Heart left ventricle (tissue), 16 donors: Measurements from ENCODE around the gene ARL3. TPM values are rescaled to one million over a fixed set of nuclear protein-coding genes. Genes with fewer than 3 reads are reported as not detected.

Experiments
- ATAC-seq, 4 donors: fragments of 200-7000 bp; cut with Tn5 transposase; one replicate each; pipeline ENCODE4 v1.9.1; 2020 to 2022; ENCODE audit warnings: moderate library complexity in 4 of 4, mild to moderate bottlenecking in 3 of 4, moderate number of reproducible peaks in 1 of 4
- DNase-seq, 5 donors: peaks; one replicate each; pipeline ENCODE4 v3.0.0-alpha.2; 2020
- H3K27ac ChIP-seq, 12 donors: fragments of 200-600 bp; sonication (generic) in 4 of 12; one replicate each; pipeline versions ENCODE4 v1.5.0 to v1.8.0; 2016 to 2022; ENCODE audit warnings: mild to moderate bottlenecking in 2 of 12
- H3K27me3 ChIP-seq, 9 donors: fragments of 200-600 bp; sonication (generic) in 2 of 9; one replicate each; pipeline versions ENCODE4 v1.5.1 to v1.8.0; 2016 to 2022; ENCODE audit warnings: mild to moderate bottlenecking in 3 of 9
- H3K36me3 ChIP-seq, 9 donors: fragments of 200-600 bp; sonication (generic) in 2 of 9; one replicate each; pipeline versions ENCODE4 v1.5.0 to v1.8.0; 2018 to 2022; ENCODE audit warnings: mild to moderate bottlenecking in 2 of 9
- H3K4me1 ChIP-seq, 12 donors: fragments of 200-600 bp; sonication (generic) in 4 of 12; one replicate each; pipeline versions ENCODE4 v1.5.0 to v1.8.0; 2016 to 2022; ENCODE audit warnings: mild to moderate bottlenecking in 3 of 12
- H3K4me3 ChIP-seq, 12 donors: fragments of 200-600 bp; sonication (generic) in 4 of 12; one replicate each; pipeline versions ENCODE4 v1.5.0 to v1.8.0; 2017 to 2022; ENCODE audit warnings: mild to moderate bottlenecking in 9 of 12, moderate library complexity in 4 of 12
- H3K9me3 ChIP-seq, 12 donors: fragments of 200-600 bp; sonication (generic) in 4 of 12; one replicate each; pipeline versions ENCODE4 v1.5.0 to v1.8.0; 2016 to 2022; ENCODE audit warnings: mild to moderate bottlenecking in 1 of 12
- POLR2A ChIP-seq, 2 donors: fragments of 450-650 bp; IDR thresholded peaks; one replicate each; pipeline ENCODE4 v1.6.1; 2017; ENCODE audit warnings: antibody characterized with exemption in 2 of 2, mild to moderate bottlenecking in 2 of 2, moderate library complexity in 2 of 2
- WGBS, 4 donors: extraction: QIAGEN DNeasy Blood & Tissue Kit in 2 of 4; methylation state at CpG; one replicate each; pipeline versions ENCODE4 v1.1.5 to v1.1.7; 2013 to 2018; 5-methylcytosine and 5-hydroxymethylcytosine counted together
- intact Hi-C, 10 donors: fragments of 100-400 bp; cut with DNase I; formaldehyde crosslinking; loops; one replicate each; pipeline versions ENCODE4 v1.11.1 to v1.14.2; 2022
- polyA plus RNA-seq, 2 donors: library from polyadenylated mRNA; stranded (reverse); fragments of 200-250 nt; gene quantifications; one replicate each; pipeline ENCODE4 v1.2.3, GENCODE V29; 2013
- total RNA-seq, 9 donors: library from RNA; depleted of rRNA in 2 of 9; stranded (reverse); fragments of >200 nt in 2 of 9; fragmentation: NEBNext Ultra II Directional in 3 of 9; extraction: Animal tissue kit (Norgen Biotek cat#: 25700) in 3 of 9; gene quantifications; one replicate each; pipeline versions ENCODE4 v1.1.0 to v1.2.4, GENCODE V29; 2016 to 2023
- TF ChIP-seq, protein P1 (sequence below), 12 donors: fragments of 200-600 bp; sonication (generic) in 4 of 12; IDR thresholded peaks; one replicate each; pipeline versions ENCODE4 v1.5.0 to v1.8.0; 2018 to 2022; ENCODE audit warnings: antibody characterized with exemption in 12 of 12, mild to moderate bottlenecking in 5 of 12
- donor health status: ischemic (EF 13 %, LVEDD 7.1; RV severe dilation, severe dysfunction).
- donor health status: healthy with polysubstance abuse.
- donor health status: DM: no; HTN: yes; CAD: no.
- donor health status: DM: no; HTN: no; CAD: no.
- donor health status: ischemic (EF 25% LVEDD 6.9; RV normal size, moderate dysfunction).
- donor health status: ischemic (EF 25% LVEDD 5.7; RV mildly dilated, moderate dysfunction).
- donor health status: healthy.
- donor health status: DM: yes; HTN: yes; CAD: no.
- donor health status: ischemic (EF 35%, LVEDD 5.7; RV mildly dilated, moderate dysfunction).
- donor health status: nonischemic (EF 11% LVEDD 7.7; RV severe dilation, severe dysfunction).
- donor health status: DM: yes; HTN: yes; CAD: no.
- donor health status: PGD.
- donor health status: ischemic (EF 29% LVEDD 5.4; RV normal size, mild dysfunction).
- donor health status: nonischemic (EF 23%, LVEDD 6.1; RV moderate dilation, normal function).

ARL3 gene
- total and polyA plus RNA-seq, 11 donors: 5.8 to 19.3 (median 12.6) TPM

DNA sequence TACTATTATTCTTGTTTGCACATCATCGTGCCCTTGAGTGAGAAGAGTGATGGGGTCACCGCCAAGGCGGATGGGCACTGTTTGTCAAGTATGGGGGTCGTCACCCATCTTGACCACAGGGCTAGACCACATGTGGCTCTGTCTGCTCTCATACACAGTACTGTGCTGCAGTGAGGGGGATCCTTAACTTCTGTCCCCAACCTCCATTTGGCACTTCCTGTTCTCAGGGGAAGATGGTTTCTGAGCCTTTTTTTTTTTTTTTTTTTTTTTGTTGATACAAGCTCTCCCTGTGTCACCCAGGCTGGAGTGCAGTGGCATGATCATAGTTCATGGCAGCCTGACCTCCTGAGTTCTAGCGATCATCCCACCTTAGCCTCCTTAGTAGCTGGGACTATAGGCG lies 43.1 kb upstream of the ARL3 start:
- H3K4me1 ChIP-seq: peaks cover 0 to 61% (median 31%) of the 10 kb centered on the region in 12 donors
- ATAC-seq: no peak
- 97 to 99% (median 98%) methylated on average over 6 of the region's 6 CpGs for WGBS, 4 donors
- H3K4me3 ChIP-seq: no peak overlapping the region
- no peak for TF ChIP-seq POLR2A (IDR thresholded peaks at IDR 0.05)
- TF ChIP-seq, protein P1, sequence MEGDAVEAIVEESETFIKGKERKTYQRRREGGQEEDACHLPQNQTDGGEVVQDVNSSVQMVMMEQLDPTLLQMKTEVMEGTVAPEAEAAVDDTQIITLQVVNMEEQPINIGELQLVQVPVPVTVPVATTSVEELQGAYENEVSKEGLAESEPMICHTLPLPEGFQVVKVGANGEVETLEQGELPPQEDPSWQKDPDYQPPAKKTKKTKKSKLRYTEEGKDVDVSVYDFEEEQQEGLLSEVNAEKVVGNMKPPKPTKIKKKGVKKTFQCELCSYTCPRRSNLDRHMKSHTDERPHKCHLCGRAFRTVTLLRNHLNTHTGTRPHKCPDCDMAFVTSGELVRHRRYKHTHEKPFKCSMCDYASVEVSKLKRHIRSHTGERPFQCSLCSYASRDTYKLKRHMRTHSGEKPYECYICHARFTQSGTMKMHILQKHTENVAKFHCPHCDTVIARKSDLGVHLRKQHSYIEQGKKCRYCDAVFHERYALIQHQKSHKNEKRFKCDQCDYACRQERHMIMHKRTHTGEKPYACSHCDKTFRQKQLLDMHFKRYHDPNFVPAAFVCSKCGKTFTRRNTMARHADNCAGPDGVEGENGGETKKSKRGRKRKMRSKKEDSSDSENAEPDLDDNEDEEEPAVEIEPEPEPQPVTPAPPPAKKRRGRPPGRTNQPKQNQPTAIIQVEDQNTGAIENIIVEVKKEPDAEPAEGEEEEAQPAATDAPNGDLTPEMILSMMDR (IDR thresholded peaks at IDR 0.05): no peak
- intact Hi-C loops: loop anchor here in 1 of 10 donors (10.0 kb wide), 1 partner anchor 57 kb away; no protein-coding TSS in a partner anchor
- H3K36me3 ChIP-seq: peaks cover 0 to 6% (median 0%) of the 10 kb centered on the region in 9 donors
- H3K27ac ChIP-seq: peak overlapping the region in 1 of 12 donors; percentile 79
- DNase-seq: no peak
- peaks cover 0 to 5% (median 0%) of the 10 kb centered on the region in 12 donors for H3K9me3 ChIP-seq
- no peaks in the 10 kb centered on the region for H3K27me3 ChIP-seq

DNA sequence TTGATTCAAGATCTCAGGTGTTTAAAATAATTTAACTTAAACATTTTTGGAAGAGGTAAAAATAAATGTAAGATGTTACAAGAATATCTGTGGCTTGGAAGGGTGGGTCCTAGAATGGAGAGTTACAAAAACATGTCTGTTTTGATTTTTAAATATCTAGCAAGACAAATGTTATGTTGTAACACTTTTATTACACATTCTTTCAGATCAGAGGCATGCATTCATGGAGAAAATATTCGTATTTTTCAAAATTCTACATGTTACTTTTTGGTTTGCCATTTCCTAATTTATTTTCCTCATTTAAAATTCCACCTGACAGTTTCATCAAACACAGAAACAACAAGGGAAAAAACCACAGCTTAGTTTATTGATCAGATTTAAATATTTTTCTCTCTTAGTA lies 39.5 kb upstream of the ARL3 start:
- TF ChIP-seq, protein P1 (IDR thresholded peaks at IDR 0.05): no peak
- no peak for TF ChIP-seq POLR2A (IDR thresholded peaks at IDR 0.05)
- Histone ChIP-seq H3K9me3 (no peaks in the 10 kb centered on the region), H3K27ac (peak overlapping the region; percentile 2 to 79 (median 64)), H3K4me1 (peaks cover 0 to 62% (median 25%) of the 10 kb centered on the region in 12 donors), H3K27me3 (no peaks in the 10 kb centered on the region), H3K4me3 (no peak overlapping the region), H3K36me3 (peaks cover 0 to 4% (median 0%) of the 10 kb centered on the region in 9 donors)
- ATAC-seq (no peak), DNase-seq (no peak)
- intact Hi-C loops: loop anchor here in 4 of 10 donors (2.0 to 10.0 kb wide), 4 partner anchors 23 to 64 kb away; no protein-coding TSS in a partner anchor
- WGBS, 4 donors: 76 to 84% (median 80%) methylated on average over 1 of the region's 1 CpG

DNA sequence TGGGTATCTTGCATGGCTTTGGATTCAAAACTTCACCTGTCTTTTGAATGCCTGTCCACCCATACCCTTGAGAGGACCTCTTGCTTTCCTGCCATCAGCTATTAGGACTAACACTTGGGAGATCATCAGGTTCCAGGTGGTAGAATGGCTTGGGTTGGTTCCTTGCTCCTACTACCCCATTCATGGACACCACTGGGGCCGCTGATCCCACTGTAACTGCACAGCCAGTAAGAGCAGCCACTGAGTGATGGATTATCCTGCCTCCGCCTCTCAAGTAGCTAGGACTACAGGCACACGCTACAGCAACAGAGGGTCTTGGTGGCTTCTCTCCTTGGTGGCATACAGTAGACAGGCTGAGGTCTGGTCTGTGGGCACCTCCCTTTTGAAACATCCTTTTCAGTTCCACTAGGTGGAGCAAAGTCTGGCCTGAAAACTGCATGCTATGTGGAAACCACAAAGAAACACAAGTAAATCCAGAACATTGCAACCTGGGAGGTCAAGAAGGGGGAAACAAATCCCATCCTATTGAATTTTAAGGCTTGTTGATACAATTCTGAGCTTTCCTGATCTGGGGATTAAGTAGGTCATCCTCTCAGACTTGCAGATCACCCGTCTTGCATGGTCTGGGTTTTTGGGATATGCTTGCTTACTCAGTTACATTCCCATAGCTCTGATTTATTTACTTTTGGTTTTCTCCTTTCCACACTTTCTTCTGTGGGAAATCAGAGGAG lies 38.9 kb upstream of the ARL3 start:
- H3K4me3 ChIP-seq: no peak overlapping the region
- H3K9me3 ChIP-seq: no peaks in the 10 kb centered on the region
- H3K36me3 ChIP-seq: peaks cover 0 to 4% (median 0%) of the 10 kb centered on the region in 9 donors
- H3K27me3 ChIP-seq: no peaks in the 10 kb centered on the region
- ATAC-seq (peak; percentile 68 to 83 (median 79)), DNase-seq (peak in 2 of 5 donors; percentile 27 to 50)
- H3K4me1 ChIP-seq: peaks cover 0 to 55% (median 19%) of the 10 kb centered on the region in 12 donors
- peak overlapping the region; percentile 2 to 79 (median 64) for H3K27ac ChIP-seq
- WGBS, 4 donors: 85 to 90% (median 87%) methylated on average over 3 to 4 of the region's 4 CpGs
- TF ChIP-seq, protein P1 (IDR thresholded peaks at IDR 0.05): peak; percentile 45 to 75 (median 60)
- no peak for TF ChIP-seq POLR2A (IDR thresholded peaks at IDR 0.05)
- intact Hi-C loops: loop anchor here in 4 of 10 donors (2.0 to 10.0 kb wide), 4 partner anchors 24 to 64 kb away; no protein-coding TSS in a partner anchor

DNA sequence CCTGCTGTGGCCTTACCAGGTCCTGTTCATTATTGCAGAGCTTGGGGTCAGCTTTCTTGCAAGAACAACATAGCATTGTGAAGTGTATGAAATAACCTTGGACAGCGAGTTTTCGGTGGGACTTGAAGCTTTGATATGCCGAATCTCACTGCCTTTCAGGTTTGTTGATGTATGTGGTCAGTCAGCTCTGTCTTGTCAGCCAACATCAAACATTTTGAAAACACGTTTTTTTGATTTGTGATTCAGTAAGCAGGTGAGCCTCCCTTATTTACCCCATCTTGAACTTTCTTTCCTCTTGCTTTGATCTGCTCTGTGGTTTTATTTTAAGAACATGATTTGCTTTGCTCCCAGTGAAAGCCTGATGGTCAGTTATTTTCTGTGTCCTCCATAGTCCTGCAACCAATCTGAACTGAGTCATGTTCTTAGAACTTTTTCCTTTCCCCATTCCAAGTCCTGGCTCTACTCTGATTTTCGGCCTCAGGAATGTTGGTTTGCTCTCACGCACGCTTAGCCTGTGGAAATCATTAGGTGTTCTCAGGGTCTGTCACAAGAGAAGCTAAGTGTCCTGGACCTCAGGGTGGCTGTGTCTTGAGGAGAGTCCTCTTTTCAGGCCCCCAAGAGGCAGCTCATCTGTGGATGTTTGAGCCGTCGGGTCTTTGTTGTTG lies 38.2 kb upstream of the ARL3 start:
- Histone ChIP-seq H3K36me3 (peaks cover 0 to 4% (median 0%) of the 10 kb centered on the region in 9 donors), H3K4me1 (peaks cover 0 to 51% (median 19%) of the 10 kb centered on the region in 12 donors), H3K27ac (peak overlapping the region; percentile 2 to 79 (median 64)), H3K4me3 (no peak overlapping the region), H3K27me3 (no peaks in the 10 kb centered on the region), H3K9me3 (no peaks in the 10 kb centered on the region)
- ATAC-seq (peak; percentile 48 to 73 (median 62)), DNase-seq (no peak)
- WGBS, 4 donors: 71 to 88% (median 83%) methylated on average over 9 of the region's 9 CpGs
- intact Hi-C loops: loop anchor here in 4 of 10 donors (2.0 to 10.0 kb wide), 4 partner anchors 24 to 65 kb away; no protein-coding TSS in a partner anchor
- TF ChIP-seq, protein P1 (IDR thresholded peaks at IDR 0.05): no peak
- TF ChIP-seq POLR2A (IDR thresholded peaks at IDR 0.05): no peak
